HCT116 (cell line): Measurements from ENCODE around the gene HPCA. TPM values are rescaled to one million over a fixed set of nuclear protein-coding genes. Genes with fewer than 3 reads are reported as not detected.

Experiments
- ATAC-seq: fragments of 200-7000 bp; cut with Tn5 transposase; 2 replicates; pipeline ENCODE4 v1.9.1; 2020; ENCODE audit warnings: mild to moderate bottlenecking, moderate library complexity
- BruUV-seq: library from RNA; stranded (reverse); fragments of 400-500 nt; replicated peaks from 2 replicates; lab custom pipeline; 2021; lab: Mats Ljungman, UMichigan
- CTCF ChIA-PET: fragments of 300-600 bp; sonication (Branson Sonifier 250); formaldehyde crosslinking; loops from one replicate; lab custom pipeline; 2021; ENCODE audit warnings: antibody characterized with exemption; lab: Charles Lee
- POLR2A ChIA-PET: fragments of 300-600, 350-600 bp; sonication (Branson Sonifier 250); formaldehyde crosslinking; loops from one replicate; lab custom pipeline; 2021; ENCODE audit warnings: antibody characterized with exemption; lab: Charles Lee
- RAD21 ChIA-PET, 2 experiments: fragments of 300-600 bp; sonication (Branson Sonifier 250); formaldehyde crosslinking; loops; one replicate each; lab custom pipeline; 2023; ENCODE audit warnings: low total read pairs in 2 of 2; ENCODE audit not compliant: uncharacterized antibody in 2 of 2, unreplicated experiment in 2 of 2, low non-redundant PET in 1 of 2; lab: Charles Lee
- DNase-seq: peaks from one replicate; pipeline ENCODE4 v3.0.0-alpha.2; 2010; ENCODE audit warnings: low read depth, low spot score
- H2AFZ ChIP-seq: fragments of 200-600 bp; shearing (Covaris generic), sonication (generic); 2 replicates; pipeline ENCODE4 v1.6.1; 2017; ENCODE audit warnings: low read depth, mixed run types, mixed read lengths, antibody characterized with exemption, low read length; ENCODE audit not compliant: poor library complexity, severe bottlenecking
- H3K27ac ChIP-seq: 2 replicates; pipeline ENCODE4 v1.5.1; 2012; ENCODE audit warnings: low read depth, low read length
- H3K27me3 ChIP-seq: fragments of 200-600 bp; sonication (generic); 2 replicates; pipeline ENCODE4 v1.6.1; 2016; ENCODE audit warnings: mixed run types, low read length, mixed read lengths; ENCODE audit not compliant: insufficient read depth
- H3K36me3 ChIP-seq, 2 experiments: fragments of 200-500 bp in 1 of 2; fragments of 200-600 bp in 1 of 2; sonication (Bioruptor generic) in 1 of 2; sonication (generic) in 1 of 2; 2 replicates each; pipeline versions ENCODE4 v1.5.1 to v1.6.1; 2014 to 2016; ENCODE audit warnings: low read length in 2 of 2, inconsistent platforms in 1 of 2, mixed read lengths in 1 of 2, mixed run types in 1 of 2; ENCODE audit not compliant: insufficient read depth in 2 of 2, control insufficient read depth in 1 of 2
- H3K4me1 ChIP-seq, 2 experiments: fragments of 200-600 bp in 1 of 2; sonication (generic) in 1 of 2; 2 replicates each; pipeline versions ENCODE4 v1.5.1 to v1.6.1; 2012 to 2017; ENCODE audit warnings: low read length in 2 of 2, inconsistent platforms in 1 of 2, mild to moderate bottlenecking in 1 of 2, mixed read lengths in 1 of 2, mixed run types in 1 of 2, moderate library complexity in 1 of 2; ENCODE audit not compliant: insufficient read depth in 2 of 2, control insufficient read depth in 1 of 2
- H3K4me2 ChIP-seq: fragments of 200-600 bp; sonication (generic); 2 replicates; pipeline ENCODE4 v1.6.1; 2017; ENCODE audit warnings: mixed run types, low read length, mixed read lengths
- H3K4me3 ChIP-seq, 2 experiments: fragments of 200-600 bp in 1 of 2; sonication (generic) in 1 of 2; replicated peaks in 1 of 2; 2 replicates each; pipeline ENCODE4 v1.5.1; 2011 to 2016; ENCODE audit warnings: low read length in 2 of 2, control low read depth in 1 of 2, low read depth in 1 of 2, mild to moderate bottlenecking in 1 of 2, mixed read lengths in 1 of 2, mixed run types in 1 of 2
- H3K79me2 ChIP-seq: fragments of 200-600 bp; sonication (generic); 2 replicates; pipeline ENCODE4 v1.6.1; 2017; ENCODE audit warnings: mild to moderate bottlenecking, mixed run types, low read length, moderate library complexity, mixed read lengths; ENCODE audit not compliant: insufficient read depth
- H3K9ac ChIP-seq: fragments of 200-600 bp; sonication (generic); 2 replicates; pipeline ENCODE4 v1.6.1; 2016; ENCODE audit warnings: low read length, mixed read lengths
- H3K9me2 ChIP-seq: fragments of 200-600 bp; sonication (generic), shearing (Covaris generic); 2 replicates; pipeline ENCODE4 v1.6.1; 2017; ENCODE audit warnings: mixed run types, mild to moderate bottlenecking, moderate library complexity; ENCODE audit not compliant: insufficient read depth
- H3K9me3 ChIP-seq, 2 experiments: fragments of 200-500 bp in 1 of 2; fragments of 200-600 bp in 1 of 2; sonication (Bioruptor generic) in 1 of 2; sonication (generic) in 1 of 2; 2 replicates each; pipeline ENCODE4 v1.6.1; 2014 to 2017; ENCODE audit warnings: low read length in 2 of 2, mixed read lengths in 2 of 2, inconsistent platforms in 1 of 2, low read depth in 1 of 2, mild to moderate bottlenecking in 1 of 2, mixed run types in 1 of 2, moderate library complexity in 1 of 2; ENCODE audit not compliant: control insufficient read depth in 1 of 2, insufficient read depth in 1 of 2
- H4K20me1 ChIP-seq: fragments of 200-600 bp; sonication (generic), shearing (Covaris generic); 2 replicates; pipeline ENCODE4 v1.6.1; 2017; ENCODE audit warnings: mixed run types, mild to moderate bottlenecking, moderate library complexity; ENCODE audit not compliant: insufficient read depth
- ATF3 ChIP-seq: IDR thresholded peaks from 2 replicates; pipeline ENCODE4 v1.6.1; 2012
- EZH2phosphoT487 ChIP-seq: fragments of 200-600 bp; IDR thresholded peaks from 2 replicates; pipeline ENCODE4 v1.6.1; 2018; ENCODE audit warnings: antibody characterized with exemption, borderline replicate concordance
- JUND ChIP-seq: IDR thresholded peaks from 2 replicates; pipeline ENCODE4 v1.6.1; 2012
- POLR2AphosphoS5 ChIP-seq: IDR thresholded peaks from 2 replicates; pipeline ENCODE4 v1.6.1; 2011; ENCODE audit warnings: mild to moderate bottlenecking, low read depth, low read length, moderate library complexity
- REST ChIP-seq: IDR thresholded peaks from 2 replicates; pipeline ENCODE4 v1.6.1; 2012; ENCODE audit warnings: low read depth
- SRF ChIP-seq: IDR thresholded peaks from 2 replicates; pipeline ENCODE4 v1.6.1; 2012; ENCODE audit warnings: low read depth
- YY1 ChIP-seq: IDR thresholded peaks from 2 replicates; pipeline ENCODE4 v1.6.1; 2011; ENCODE audit warnings: low read length, low read depth, moderate library complexity, mild to moderate bottlenecking; ENCODE audit not compliant: insufficient replicate concordance; ENCODE audit errors: extremely low read depth
- ZFX ChIP-seq: fragments of 450-650 bp; IDR thresholded peaks from 2 replicates; pipeline ENCODE4 v1.6.1; 2017
- ZNF274 ChIP-seq: fragments of 200-500 bp; sonication (Bioruptor generic); IDR thresholded peaks from 2 replicates; pipeline ENCODE4 v1.6.1; 2014; ENCODE audit warnings: mild to moderate bottlenecking, low read depth, low read length, inconsistent platforms
- intact Hi-C: fragments of 100-400 bp; cut with micrococcal nuclease; formaldehyde crosslinking; loops from 2 replicates; pipeline ENCODE4 v1.10.0; 2022
- total RNA-seq: library from RNA; stranded (reverse); gene quantifications from one replicate; pipeline ENCODE4 v1.2.1, GENCODE V29; 2021; ENCODE audit not compliant: unreplicated experiment

The HPCA gene
- total RNA-seq, 1 experiment from 2014 or later: 0.15 TPM

GRCh38 chr1:32901823-32902534, 15.7 kb downstream of the HPCA start (continued):
- TF ChIP-seq REST (no peak), POLR2AphosphoS5 (no peak), ZNF274 (no peak), YY1 (no peak)

GRCh38 chr1:32902535-32902920, 16.2 kb downstream of the HPCA start:
- no TSS peak for BruUV-seq
- RAD21 ChIA-PET: no interaction called here

More at GRCh38 chr1:32902535-32902920, 16.2 kb downstream of the HPCA start:
- Histone ChIP-seq H3K4me3 (no peak overlapping the region), H3K4me1 (peaks cover 19 to 32% of the 10 kb centered on the region in 2 experiments; a peak in 3 of 4 replicates), H3K4me2 (no peak overlapping the region; the same call in 1 of the 2 replicates), H4K20me1 (no peaks in the 10 kb centered on the region), H3K79me2 (peaks cover 6% of the 10 kb centered on the region; the same call in 1 of the 2 replicates), H3K36me3 (peaks cover 0 to 1% of the 10 kb centered on the region in 2 experiments; a peak in 2 of 4 replicates), H3K9ac (no peak overlapping the region), H3K9me2 (no peaks in the 10 kb centered on the region), H2AFZ (no peak overlapping the region), H3K27ac (no peak overlapping the region), H3K9me3 (no peaks in the 10 kb centered on the region), H3K27me3 (no peaks in the 10 kb centered on the region)
- TF ChIP-seq EZH2phosphoT487 (no peak), JUND (no peak), ZFX (no peak), ATF3 (no peak), SRF (no peak)
- no peak for ATAC-seq
- ChIA-PET CTCF (no interaction called here), POLR2A (no interaction called here)
- DNase-seq: no peak
- intact Hi-C loops: loop anchor here (10.0 kb wide), 1 partner anchor 152 kb away; no protein-coding TSS in a partner anchor
